HG03135 (cell line): Measurements from ENCODE around the gene SPRED2.

Source experiments
- ATAC-seq: cut with Tn5 transposase; IDR thresholded peaks from one replicate; pipeline ENCODE4 v1.9.1; 2021; ENCODE audit warnings: mild to moderate bottlenecking, moderate library complexity; ENCODE audit not compliant: unreplicated experiment

Gene SPRED2, protein sequence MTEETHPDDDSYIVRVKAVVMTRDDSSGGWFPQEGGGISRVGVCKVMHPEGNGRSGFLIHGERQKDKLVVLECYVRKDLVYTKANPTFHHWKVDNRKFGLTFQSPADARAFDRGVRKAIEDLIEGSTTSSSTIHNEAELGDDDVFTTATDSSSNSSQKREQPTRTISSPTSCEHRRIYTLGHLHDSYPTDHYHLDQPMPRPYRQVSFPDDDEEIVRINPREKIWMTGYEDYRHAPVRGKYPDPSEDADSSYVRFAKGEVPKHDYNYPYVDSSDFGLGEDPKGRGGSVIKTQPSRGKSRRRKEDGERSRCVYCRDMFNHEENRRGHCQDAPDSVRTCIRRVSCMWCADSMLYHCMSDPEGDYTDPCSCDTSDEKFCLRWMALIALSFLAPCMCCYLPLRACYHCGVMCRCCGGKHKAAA

GRCh38 chr2:65432227-65433190 is at the start of gene SPRED2:
Gene SPRED2 (minus strand): TSS chr2:65432599. CDS start chr2:65431987, 612 bp downstream.
- peak; percentile 32 for ATAC-seq

- ATAC-seq, result no peak
Measured at GRCh38 chr2:65481961-65482360, 49.6 kb upstream of the SPRED2 start.

DNA sequence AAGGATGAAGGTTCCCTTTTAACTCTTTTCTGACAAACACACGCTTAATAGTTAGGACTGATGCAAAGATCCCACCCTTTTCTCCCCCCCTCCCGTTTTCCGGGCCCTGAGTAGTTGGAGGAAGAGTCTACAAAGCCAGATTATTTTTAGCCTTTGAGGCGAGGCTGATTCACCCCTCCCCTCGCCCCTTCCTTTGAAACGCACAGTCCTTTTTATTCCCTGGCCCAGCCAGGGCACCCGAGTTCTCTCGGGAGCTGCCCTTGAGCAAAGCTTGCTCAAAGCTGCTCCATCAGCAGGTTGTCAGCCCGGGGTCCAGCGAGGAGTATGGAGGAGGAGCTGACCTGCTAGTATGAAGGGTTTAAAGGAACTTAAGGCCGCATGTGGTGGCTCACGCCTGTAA is 47.1 kb upstream of the SPRED2 start:
- no peak for ATAC-seq

DNA sequence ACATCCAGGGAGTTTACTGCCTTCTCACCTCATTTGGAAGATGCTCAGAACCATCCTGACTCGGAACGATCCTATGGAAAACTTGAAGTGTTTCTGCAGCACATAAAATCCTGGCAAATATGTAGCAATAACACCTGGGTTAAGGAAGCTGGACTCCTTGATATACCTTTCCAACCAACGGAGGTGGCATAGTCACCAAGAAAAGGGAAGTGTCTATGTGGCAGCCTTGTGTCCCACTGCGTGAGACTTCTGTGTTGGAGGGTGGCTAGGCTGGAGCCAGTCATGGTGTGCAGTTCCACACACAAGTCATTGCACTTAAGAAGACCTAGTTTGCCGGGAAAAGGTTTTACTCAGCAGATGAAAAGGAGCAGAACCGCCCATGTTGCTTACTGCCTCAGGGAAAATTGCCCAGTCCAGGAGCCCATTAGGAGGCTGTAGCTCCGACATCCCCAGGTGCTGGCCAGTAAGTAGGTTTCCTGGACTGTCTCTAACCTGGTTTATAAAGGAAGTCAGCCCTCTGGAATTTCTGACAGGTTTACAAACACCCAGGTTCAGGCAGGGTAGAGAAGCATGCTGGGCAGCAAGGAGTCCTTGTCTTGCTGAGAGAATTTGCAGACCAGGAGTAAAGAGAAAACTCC is 46.2 kb upstream of the SPRED2 start:
- no peak for ATAC-seq

DNA sequence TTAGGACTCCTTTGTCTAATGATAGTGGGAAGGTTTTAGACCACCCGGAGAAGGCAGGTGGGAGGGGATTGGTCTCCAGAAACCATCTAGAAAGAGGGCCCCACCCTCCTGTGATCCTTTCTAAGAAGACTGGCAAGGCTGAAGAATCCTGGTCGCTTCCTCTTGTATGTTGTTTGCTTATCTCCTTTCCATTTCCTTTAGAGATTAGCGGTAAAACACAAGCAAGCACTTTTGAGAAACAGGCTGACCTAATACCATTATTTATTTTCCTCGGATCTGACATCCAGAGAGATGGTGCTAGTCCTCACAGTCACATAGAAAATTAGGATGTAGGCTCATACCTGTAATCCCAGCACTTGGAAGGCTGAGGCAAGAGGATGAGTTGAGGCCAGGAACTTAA is 45.2 kb upstream of the SPRED2 start:
- ATAC-seq, result no peak

GRCh38 chr2:65476778-65477177 is 44.4 kb upstream of the SPRED2 start:
- no peak for ATAC-seq

DNA sequence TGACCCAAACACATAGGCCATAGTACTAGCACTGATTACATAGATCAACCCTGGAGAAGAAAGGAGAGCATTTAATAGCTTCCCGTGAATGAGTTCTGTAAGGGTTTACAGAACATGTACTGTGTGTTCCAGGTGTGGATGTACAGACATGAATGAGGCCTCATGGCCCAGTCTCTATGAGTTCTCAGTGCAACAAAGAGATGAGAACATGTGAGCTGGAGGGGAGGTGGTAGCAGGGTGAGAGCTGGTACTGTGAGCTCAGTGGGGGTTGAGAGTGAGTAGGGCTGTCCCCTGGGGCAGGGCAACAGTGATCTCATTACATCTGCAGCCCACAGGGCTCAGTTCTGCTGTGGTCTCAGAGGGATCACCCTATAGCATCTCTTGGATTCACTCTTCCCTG is 42.6 kb upstream of the SPRED2 start:
- no peak for ATAC-seq

- no peak for ATAC-seq
Measured at GRCh38 chr2:65473045-65473444, 40.6 kb upstream of the SPRED2 start.

DNA sequence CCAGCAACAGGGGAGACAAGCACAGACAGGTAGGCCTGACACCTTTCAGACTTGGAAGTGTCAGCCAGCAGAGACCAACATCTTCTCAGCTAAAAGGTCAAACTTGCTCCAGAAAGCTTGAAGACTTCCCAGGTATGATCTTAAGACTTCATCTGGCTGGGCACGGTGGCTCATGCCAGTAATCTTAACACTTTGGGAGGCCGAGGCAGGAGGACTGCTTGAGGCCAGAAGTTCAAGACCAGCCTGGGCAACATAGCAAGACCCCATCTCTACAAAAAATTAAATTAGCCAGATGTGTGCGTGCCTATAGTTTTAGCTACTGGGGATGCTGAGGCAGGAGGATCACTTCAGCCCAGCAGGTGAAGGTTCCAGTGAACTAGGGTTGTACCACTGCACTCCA is 39.0 kb upstream of the SPRED2 start:
- ATAC-seq, result no peak

DNA sequence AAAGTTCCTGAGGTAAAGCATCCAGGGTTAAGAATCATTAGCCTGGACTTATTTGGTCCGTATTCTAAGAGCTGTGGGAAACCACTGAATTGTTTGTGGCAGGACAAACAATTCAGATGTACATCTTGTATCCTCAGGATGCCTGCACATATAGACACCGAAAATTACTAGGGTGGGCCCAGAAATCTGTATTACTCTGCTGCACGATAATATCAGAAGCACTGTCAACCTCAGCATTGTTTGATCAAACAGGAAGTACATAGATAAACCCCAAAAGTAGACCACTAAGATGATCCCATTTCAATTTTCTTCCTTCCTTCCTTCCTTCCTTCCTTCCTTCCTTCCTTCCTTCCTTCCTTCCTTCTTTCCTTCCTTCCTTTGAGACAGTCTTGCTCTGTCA is 34.2 kb upstream of the SPRED2 start:
- no peak for ATAC-seq

GRCh38 chr2:65465857-65466256 is 33.5 kb upstream of the SPRED2 start:
- ATAC-seq, result no peak

DNA sequence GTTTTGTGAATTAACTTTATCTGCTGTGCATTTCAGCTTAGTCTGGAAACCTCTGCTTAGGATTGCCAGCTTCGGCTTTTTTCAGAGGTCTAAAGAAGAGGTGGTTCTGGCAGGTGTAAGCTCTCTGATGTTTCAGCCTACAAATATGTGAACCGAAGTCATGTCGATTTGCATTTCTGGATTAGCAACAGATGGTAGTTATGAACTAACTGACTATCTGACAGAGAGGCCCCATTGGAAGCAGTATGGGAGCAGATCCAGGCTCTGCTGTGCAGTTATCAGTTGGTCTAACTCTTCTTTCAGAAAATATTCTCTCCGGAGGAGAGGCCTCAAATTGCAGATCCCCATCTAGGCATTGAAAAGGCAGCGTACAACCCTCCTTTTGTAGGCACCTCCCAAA is 32.7 kb upstream of the SPRED2 start:
- no peak for ATAC-seq

GRCh38 chr2:65464604-65465003 is 32.2 kb upstream of the SPRED2 start:
- ATAC-seq, result no peak

- ATAC-seq, result no peak
Measured at GRCh38 chr2:65458999-65459398, 26.6 kb upstream of the SPRED2 start.

DNA sequence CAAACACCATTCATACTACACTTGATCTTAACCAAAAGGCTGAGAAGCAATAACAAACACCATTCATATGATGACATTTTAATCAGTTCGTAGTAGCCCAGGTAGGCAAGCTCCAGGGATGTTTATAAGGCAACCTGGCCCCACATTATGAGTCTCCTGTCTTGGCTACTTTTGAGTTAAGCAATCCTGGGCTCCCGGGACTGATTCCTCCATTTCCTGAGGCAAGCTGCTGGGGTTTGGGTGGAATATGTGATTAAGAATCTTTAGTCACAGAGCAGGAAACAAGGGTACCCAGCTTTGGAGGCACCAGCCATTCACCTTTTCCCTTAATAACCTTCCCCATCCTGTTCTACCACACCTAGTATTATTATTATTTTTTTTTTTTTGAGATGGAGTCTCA is 24.5 kb upstream of the SPRED2 start:
- no peak for ATAC-seq

GRCh38 chr2:65456064-65456463 is 23.7 kb upstream of the SPRED2 start:
- no peak for ATAC-seq

- ATAC-seq, result no peak
Measured at GRCh38 chr2:65453916-65454315, 21.5 kb upstream of the SPRED2 start.

GRCh38 chr2:65452150-65452895 is 19.9 kb upstream of the SPRED2 start:
- no peak for ATAC-seq

DNA sequence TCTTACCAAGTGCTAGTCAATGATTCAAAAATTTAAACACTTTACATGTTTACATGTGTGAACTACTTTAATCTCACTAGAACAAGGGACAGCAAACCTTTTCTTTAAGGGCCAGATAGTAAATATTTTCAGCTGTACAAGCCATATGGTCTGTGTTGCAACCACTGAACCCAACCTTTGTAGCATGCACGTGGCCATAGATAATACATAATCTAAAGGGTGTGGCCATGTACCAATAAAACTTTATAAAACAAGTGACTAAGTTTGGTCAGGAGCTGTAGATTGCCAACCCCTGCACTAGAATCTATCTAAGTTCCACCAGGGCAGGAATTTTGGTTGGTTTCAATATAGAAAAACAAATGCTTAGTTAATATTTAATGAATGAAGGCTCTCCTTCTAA is 18.4 kb upstream of the SPRED2 start:
- ATAC-seq, result no peak

DNA sequence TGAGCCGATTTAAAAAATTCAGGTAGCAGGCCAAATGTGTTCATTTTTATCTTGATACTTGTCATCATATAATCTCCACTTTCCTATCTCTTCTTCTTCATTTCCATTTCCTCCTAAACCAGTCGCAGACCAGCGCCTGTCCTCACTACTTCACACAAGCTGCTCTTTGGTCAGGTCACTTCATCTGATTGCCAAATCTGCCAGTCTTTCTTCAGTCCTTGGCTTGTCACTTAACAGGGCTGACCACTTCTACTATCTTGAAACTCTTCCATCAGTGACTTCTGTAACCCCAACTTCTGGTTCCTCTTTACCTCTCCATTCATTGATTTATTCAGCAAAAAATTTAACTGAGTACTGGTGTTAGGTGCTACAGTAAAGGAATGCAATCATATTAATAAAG is 18.0 kb upstream of the SPRED2 start:
- no peak for ATAC-seq
